Suprapubic skin (tissue), 4 donors: ENCODE measurements around the gene TAF3. TPM values are rescaled to one million over a fixed set of nuclear protein-coding genes. Genes with fewer than 3 reads are reported as not detected.

ENCODE experiments used
- DNase-seq, 2 donors: peaks; one replicate each; pipeline ENCODE4 v3.0.0-alpha.2; 2019; ENCODE audit warnings: low spot score in 2 of 2
- H3K27ac ChIP-seq: fragments of 200-600 bp; sonication (generic); one replicate; pipeline ENCODE4 v1.5.1; 2019
- H3K27me3 ChIP-seq: fragments of 200-600 bp; sonication (generic); one replicate; pipeline ENCODE4 v1.5.1; 2019
- H3K36me3 ChIP-seq: fragments of 200-600 bp; sonication (generic); one replicate; pipeline ENCODE4 v1.5.1; 2019
- H3K4me1 ChIP-seq: fragments of 200-600 bp; sonication (generic); one replicate; pipeline ENCODE4 v1.5.1; 2019
- H3K4me3 ChIP-seq: fragments of 200-600 bp; sonication (generic); one replicate; pipeline ENCODE4 v1.5.1; 2019; ENCODE audit warnings: mild to moderate bottlenecking
- H3K9me3 ChIP-seq: fragments of 200-600 bp; sonication (generic); one replicate; pipeline ENCODE4 v1.5.1; 2019
- EP300 ChIP-seq: sonication (generic); formaldehyde crosslinking; IDR thresholded peaks from one replicate; pipeline ENCODE4 v1.6.1; 2017; ENCODE audit warnings: antibody characterized with exemption
- POLR2A ChIP-seq, 2 donors: fragments of 450-650 bp; IDR thresholded peaks; one replicate each; pipeline ENCODE4 v1.6.1; 2017; ENCODE audit warnings: antibody characterized with exemption in 2 of 2, mild to moderate bottlenecking in 2 of 2, moderate library complexity in 2 of 2
- POLR2AphosphoS5 ChIP-seq, 3 donors: sonication (generic); formaldehyde crosslinking; IDR thresholded peaks; one replicate each; pipeline ENCODE4 v1.6.1; 2017; ENCODE audit warnings: antibody characterized with exemption in 3 of 3
- WGBS: methylation state at CpG from one replicate; pipeline ENCODE4 v1.1.5; 2018; 5-methylcytosine and 5-hydroxymethylcytosine counted together
- total RNA-seq, 4 donors: library from RNA; depleted of rRNA; stranded (reverse); fragments of >200 nt; gene quantifications; one replicate each; pipeline ENCODE4 v1.1.0, GENCODE V29; 2016
- TF ChIP-seq, protein P1 (sequence below), 2 donors: fragments of 200-600 bp in 1 of 2; fragments of 450-650 bp in 1 of 2; sonication (generic) in 1 of 2; IDR thresholded peaks; one replicate each; pipeline ENCODE4 v1.5.1; 2016 to 2019; ENCODE audit warnings: antibody characterized with exemption in 2 of 2, mild to moderate bottlenecking in 1 of 2, moderate library complexity in 1 of 2

The TAF3 gene
- total RNA-seq, 4 donors from 2014 or later = 5.6 to 13.3 (median 10.3) TPM

DNA sequence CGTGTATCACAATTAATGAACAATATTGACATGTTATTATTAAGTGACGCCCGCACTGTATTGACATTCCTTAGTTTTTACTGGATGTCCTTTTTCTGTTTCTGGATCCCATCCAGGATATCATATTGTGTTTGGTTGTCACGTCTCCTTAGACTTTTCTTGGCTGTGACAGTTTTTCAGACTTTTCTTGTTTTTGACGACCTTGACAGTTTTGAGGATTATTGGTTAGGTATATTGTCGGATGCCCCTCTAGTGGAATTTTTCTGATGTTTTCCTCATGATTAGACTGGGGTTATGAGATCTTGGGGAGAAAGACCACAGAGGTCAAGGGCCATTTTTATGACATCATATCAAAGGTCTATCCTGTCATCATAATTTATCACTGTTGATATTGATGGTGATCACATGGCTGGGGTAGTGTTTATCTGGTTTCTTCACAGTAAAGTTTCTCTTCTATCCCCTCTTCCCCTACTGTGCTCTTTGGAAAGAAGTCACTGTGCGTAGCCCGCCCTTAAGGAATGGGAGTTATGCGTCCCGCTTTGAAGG, 11.1 kb downstream of the TAF3 start:
- no peaks in the 10 kb centered on the region for H3K4me1 ChIP-seq
- H3K9me3 ChIP-seq = no peaks in the 10 kb centered on the region
- 93% methylated on average over 10 of the region's 10 CpGs for WGBS
- no peak overlapping the region for H3K27ac ChIP-seq
- no peak overlapping the region for H3K4me3 ChIP-seq
- no peaks in the 10 kb centered on the region for H3K27me3 ChIP-seq
- H3K36me3 ChIP-seq = peaks cover 35% of the 10 kb centered on the region
- DNase-seq = no peak
- TF ChIP-seq POLR2A (IDR thresholded peaks at IDR 0.05) (no peak), POLR2AphosphoS5 (IDR thresholded peaks at IDR 0.05) (no peak), EP300 (no peak)
- TF ChIP-seq, protein P1, sequence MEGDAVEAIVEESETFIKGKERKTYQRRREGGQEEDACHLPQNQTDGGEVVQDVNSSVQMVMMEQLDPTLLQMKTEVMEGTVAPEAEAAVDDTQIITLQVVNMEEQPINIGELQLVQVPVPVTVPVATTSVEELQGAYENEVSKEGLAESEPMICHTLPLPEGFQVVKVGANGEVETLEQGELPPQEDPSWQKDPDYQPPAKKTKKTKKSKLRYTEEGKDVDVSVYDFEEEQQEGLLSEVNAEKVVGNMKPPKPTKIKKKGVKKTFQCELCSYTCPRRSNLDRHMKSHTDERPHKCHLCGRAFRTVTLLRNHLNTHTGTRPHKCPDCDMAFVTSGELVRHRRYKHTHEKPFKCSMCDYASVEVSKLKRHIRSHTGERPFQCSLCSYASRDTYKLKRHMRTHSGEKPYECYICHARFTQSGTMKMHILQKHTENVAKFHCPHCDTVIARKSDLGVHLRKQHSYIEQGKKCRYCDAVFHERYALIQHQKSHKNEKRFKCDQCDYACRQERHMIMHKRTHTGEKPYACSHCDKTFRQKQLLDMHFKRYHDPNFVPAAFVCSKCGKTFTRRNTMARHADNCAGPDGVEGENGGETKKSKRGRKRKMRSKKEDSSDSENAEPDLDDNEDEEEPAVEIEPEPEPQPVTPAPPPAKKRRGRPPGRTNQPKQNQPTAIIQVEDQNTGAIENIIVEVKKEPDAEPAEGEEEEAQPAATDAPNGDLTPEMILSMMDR (IDR thresholded peaks at IDR 0.05) = no peak

DNA sequence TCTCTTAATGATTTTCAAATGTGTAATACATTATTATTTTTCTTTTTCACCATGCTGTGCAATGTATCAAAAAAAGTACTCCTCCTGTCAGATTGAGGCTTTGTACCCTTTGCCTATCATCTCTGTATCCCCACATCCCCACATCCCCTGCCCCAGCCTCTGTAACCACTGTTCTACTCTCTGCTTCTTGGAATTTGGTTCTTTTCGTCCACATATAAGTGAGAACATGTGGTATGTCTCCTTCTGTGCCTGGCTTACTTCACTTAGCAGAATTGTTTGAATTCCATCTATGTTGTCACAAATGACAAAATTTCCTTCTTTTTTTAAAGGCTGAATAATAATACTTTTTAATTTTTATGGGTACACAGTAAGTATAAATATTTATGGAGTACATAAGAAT, 13.8 kb downstream of the TAF3 start:
- DNase-seq = no peak

DNA sequence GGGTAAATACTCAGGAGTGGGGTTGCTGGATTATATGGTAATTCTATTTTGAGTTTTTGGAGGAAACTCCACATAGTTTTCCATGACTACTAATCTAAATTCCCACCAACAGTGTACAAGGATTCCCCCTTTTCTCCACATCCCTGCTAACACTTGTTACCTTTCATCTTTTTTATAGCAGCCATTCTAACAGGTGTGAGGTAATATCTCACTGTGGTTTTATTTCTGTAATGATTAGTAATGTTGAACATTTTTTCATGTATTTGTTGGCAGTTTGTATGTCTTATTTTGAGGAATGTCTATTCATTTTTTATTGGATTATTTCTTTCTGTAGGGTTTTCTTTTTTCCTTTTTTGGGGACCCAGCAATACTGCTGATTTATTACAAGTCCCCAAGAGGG, 14.9 kb downstream of the TAF3 start:
- no peak overlapping the region for H3K4me3 ChIP-seq
- H3K9me3 ChIP-seq = no peaks in the 10 kb centered on the region
- no peaks in the 10 kb centered on the region for H3K4me1 ChIP-seq
- TF ChIP-seq EP300 (no peak), POLR2A (IDR thresholded peaks at IDR 0.05) (no peak), POLR2AphosphoS5 (IDR thresholded peaks at IDR 0.05) (no peak)
- TF ChIP-seq, protein P1 (IDR thresholded peaks at IDR 0.05) = no peak
- H3K27ac ChIP-seq = no peak overlapping the region
- no peaks in the 10 kb centered on the region for H3K27me3 ChIP-seq
- H3K36me3 ChIP-seq = peaks cover 4% of the 10 kb centered on the region
- DNase-seq = no peak

More for the DNA sequence above, 13.8 kb downstream of the TAF3 start:
- Histone ChIP-seq H3K27ac (no peak overlapping the region), H3K4me3 (no peak overlapping the region), H3K9me3 (no peaks in the 10 kb centered on the region), H3K27me3 (no peaks in the 10 kb centered on the region), H3K4me1 (no peaks in the 10 kb centered on the region), H3K36me3 (peaks cover 12% of the 10 kb centered on the region)
- 84% methylated on average over 1 of the region's 1 CpG for WGBS
- TF ChIP-seq POLR2A (IDR thresholded peaks at IDR 0.05) (no peak), POLR2AphosphoS5 (IDR thresholded peaks at IDR 0.05) (no peak), EP300 (no peak)
- TF ChIP-seq, protein P1 (IDR thresholded peaks at IDR 0.05) = no peak

DNA sequence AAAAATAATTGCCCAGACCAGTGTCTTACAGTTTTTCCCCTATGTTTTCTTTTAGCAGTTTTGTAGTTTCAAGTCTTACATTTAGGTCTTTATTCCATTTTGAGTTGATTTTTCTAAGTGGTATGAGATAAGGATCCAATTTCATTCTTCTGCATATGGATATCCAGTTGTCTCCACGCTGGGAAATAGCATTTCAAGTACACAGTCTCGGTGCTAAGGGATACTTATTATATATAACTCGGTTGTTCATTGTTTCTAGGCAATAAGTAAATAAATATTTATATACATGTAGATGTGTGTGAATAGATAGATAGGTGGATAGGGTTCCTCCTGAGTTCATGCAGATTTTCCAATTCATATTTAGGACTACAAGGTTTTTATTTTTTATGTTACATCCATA, 16.0 kb downstream of the TAF3 start:
- Histone ChIP-seq H3K27me3 (no peaks in the 10 kb centered on the region), H3K4me3 (no peak overlapping the region), H3K4me1 (no peaks in the 10 kb centered on the region), H3K27ac (no peak overlapping the region), H3K9me3 (no peaks in the 10 kb centered on the region), H3K36me3 (peaks cover 3% of the 10 kb centered on the region)
- 88% methylated on average over 3 of the region's 3 CpGs for WGBS
- TF ChIP-seq POLR2A (IDR thresholded peaks at IDR 0.05) (no peak), POLR2AphosphoS5 (IDR thresholded peaks at IDR 0.05) (no peak), EP300 (no peak)
- TF ChIP-seq, protein P1 (IDR thresholded peaks at IDR 0.05) = no peak
- no peak for DNase-seq

DNA sequence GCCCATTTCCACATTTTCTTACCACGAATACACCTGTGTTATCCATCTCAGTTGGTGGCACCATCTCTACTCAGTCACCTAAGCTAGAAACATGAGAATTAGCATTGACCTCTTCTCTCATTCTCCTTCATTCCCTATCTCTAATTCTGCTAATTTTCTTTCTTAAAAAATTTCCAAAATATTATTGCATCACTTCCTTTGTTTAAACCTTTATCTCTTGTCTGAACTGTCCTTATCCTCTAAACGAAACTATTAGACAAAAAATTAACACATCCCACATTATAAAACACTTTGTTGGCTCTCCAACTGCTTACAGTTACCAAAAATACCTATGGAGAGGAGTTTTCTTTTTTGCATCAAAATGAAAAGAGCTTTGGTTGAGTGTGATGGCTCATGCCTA, 18.3 kb downstream of the TAF3 start:
- Histone ChIP-seq H3K4me3 (no peak overlapping the region), H3K27me3 (no peaks in the 10 kb centered on the region), H3K36me3 (peaks cover 6% of the 10 kb centered on the region), H3K27ac (no peak overlapping the region), H3K9me3 (no peaks in the 10 kb centered on the region), H3K4me1 (no peaks in the 10 kb centered on the region)
- TF ChIP-seq, protein P1 (IDR thresholded peaks at IDR 0.05) = no peak
- TF ChIP-seq EP300 = no peak
- TF ChIP-seq POLR2A (IDR thresholded peaks at IDR 0.05) = no peak
- no peak for TF ChIP-seq POLR2AphosphoS5 (IDR thresholded peaks at IDR 0.05)
- 95% methylated on average over 2 of the region's 2 CpGs for WGBS
- DNase-seq = no peak
